Body of pancreas (tissue), 4 donors: Measurements from ENCODE around the gene ADM2.

Source experiments
- POLR2A ChIP-seq, 3 donors: fragments of 450-650 bp; IDR thresholded peaks; one replicate each; pipeline ENCODE4 v1.6.1; 2016; ENCODE audit warnings: antibody characterized with exemption in 3 of 3, mild to moderate bottlenecking in 2 of 3
- TF ChIP-seq, protein P1 (sequence below), 7 experiments: fragments of 450-650 bp in 4 of 7; fragments of 200-600 bp in 3 of 7; sonication (generic) in 3 of 7; IDR thresholded peaks; one replicate each; pipeline ENCODE4 v1.5.1; 2016 to 2019; ENCODE audit warnings: antibody characterized with exemption in 7 of 7

DNA sequence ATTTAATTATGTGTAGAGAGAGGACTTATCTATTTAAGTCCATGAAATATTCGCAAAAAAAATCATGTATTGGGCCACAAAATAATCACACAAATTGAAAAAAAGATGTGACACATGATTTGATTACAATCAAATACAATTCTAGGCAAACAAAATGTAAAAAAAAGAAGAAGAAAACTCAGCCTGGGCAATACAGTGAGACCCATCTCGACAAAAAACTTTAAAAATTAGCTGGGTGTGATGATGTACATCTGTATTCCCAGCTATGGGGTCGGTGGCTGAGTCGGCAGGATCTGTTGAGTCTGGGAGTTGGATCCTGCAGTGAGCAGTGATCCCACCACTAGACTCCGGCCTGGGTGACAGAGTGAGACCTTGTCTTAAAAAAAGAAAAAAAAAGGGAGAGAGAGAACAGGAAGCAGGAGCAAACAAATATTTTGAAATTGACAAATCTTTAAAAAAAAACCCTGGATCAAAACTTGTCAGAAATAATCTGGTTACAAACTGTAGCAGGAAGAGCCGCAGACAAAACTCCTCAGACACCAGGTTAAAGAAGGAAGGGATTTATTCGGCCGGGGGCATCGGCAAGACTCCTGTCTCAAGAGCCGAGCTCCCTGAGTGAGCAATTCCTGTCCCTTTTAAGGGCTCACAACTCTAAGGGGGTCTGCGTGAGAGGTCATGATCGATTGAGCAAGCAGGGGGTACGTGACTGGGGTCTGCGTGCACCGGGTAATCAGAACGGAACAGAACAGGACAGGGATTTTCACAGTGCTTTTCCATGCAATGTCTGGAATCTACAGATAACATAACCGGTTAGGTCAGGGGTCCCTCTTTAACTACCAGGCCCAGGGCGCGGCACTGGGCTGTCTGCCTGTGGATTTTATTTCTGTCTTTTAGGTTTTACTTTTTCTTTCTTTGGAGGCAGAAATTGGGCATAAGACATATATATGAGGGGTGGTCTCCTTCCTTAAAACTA, 51.8 kb downstream of the ADM2 start:
- TF ChIP-seq, protein P1, sequence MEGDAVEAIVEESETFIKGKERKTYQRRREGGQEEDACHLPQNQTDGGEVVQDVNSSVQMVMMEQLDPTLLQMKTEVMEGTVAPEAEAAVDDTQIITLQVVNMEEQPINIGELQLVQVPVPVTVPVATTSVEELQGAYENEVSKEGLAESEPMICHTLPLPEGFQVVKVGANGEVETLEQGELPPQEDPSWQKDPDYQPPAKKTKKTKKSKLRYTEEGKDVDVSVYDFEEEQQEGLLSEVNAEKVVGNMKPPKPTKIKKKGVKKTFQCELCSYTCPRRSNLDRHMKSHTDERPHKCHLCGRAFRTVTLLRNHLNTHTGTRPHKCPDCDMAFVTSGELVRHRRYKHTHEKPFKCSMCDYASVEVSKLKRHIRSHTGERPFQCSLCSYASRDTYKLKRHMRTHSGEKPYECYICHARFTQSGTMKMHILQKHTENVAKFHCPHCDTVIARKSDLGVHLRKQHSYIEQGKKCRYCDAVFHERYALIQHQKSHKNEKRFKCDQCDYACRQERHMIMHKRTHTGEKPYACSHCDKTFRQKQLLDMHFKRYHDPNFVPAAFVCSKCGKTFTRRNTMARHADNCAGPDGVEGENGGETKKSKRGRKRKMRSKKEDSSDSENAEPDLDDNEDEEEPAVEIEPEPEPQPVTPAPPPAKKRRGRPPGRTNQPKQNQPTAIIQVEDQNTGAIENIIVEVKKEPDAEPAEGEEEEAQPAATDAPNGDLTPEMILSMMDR (IDR thresholded peaks at IDR 0.05): no peak
- TF ChIP-seq POLR2A (IDR thresholded peaks at IDR 0.05): no peak
